H9 (cell line): ENCODE measurements around the gene CFAP54. TPM values are rescaled to one million over a fixed set of nuclear protein-coding genes. Genes with fewer than 3 reads are reported as not detected.

ENCODE experiments used
- DNase-seq: peaks from one replicate; pipeline ENCODE4 v3.0.0-alpha.2; 2017
- H2AFZ ChIP-seq: one replicate; pipeline ENCODE4 v1.6.1; 2013; ENCODE audit warnings: mild to moderate bottlenecking, low read length, control low read depth, moderate library complexity
- H2AK5ac ChIP-seq: 2 replicates; pipeline ENCODE4 v1.6.1; 2013; ENCODE audit warnings: low read length, control low read depth, mixed read lengths; ENCODE audit not compliant: insufficient read length
- H2BK120ac ChIP-seq: one replicate; pipeline ENCODE4 v1.6.1; 2013; ENCODE audit warnings: low read depth, mild to moderate bottlenecking, low read length, control low read depth, inconsistent platforms; ENCODE audit not compliant: poor library complexity, severe bottlenecking
- H2BK12ac ChIP-seq: 2 replicates; pipeline ENCODE4 v1.6.1; 2013; ENCODE audit warnings: low read length, control low read depth, mixed read lengths, low read depth; ENCODE audit not compliant: insufficient read length
- H2BK15ac ChIP-seq: 2 replicates; pipeline ENCODE4 v1.6.1; 2013; ENCODE audit warnings: low read depth, low read length, control low read depth
- H2BK20ac ChIP-seq: one replicate; pipeline ENCODE4 v1.6.1; 2013; ENCODE audit warnings: low read depth, mild to moderate bottlenecking, low read length, control low read depth, inconsistent platforms; ENCODE audit not compliant: poor library complexity, severe bottlenecking
- H2BK5ac ChIP-seq: 2 replicates; pipeline ENCODE4 v1.6.1; 2013; ENCODE audit warnings: low read length, control low read depth, mixed read lengths; ENCODE audit not compliant: insufficient read length
- H3K14ac ChIP-seq: 2 replicates; pipeline ENCODE4 v1.6.1; 2013; ENCODE audit warnings: low read length, control low read depth; ENCODE audit not compliant: insufficient read depth
- H3K18ac ChIP-seq: 2 replicates; pipeline ENCODE4 v1.6.1; 2013; ENCODE audit warnings: low read depth, mild to moderate bottlenecking, mixed read lengths, low read length, control low read depth; ENCODE audit not compliant: insufficient read length
- H3K23ac ChIP-seq: 2 replicates; pipeline ENCODE4 v1.6.1; 2013; ENCODE audit warnings: low read length, control low read depth, mixed read lengths, low read depth; ENCODE audit not compliant: insufficient read length
- H3K23me2 ChIP-seq: 2 replicates; pipeline ENCODE4 v1.6.1; 2013; ENCODE audit warnings: low read depth, mild to moderate bottlenecking, mixed read lengths, low read length, control low read depth; ENCODE audit not compliant: insufficient read length, poor library complexity, severe bottlenecking
- H3K27ac ChIP-seq: 2 replicates; pipeline ENCODE4 v1.5.1; 2013; ENCODE audit warnings: low read length, control low read depth, mixed read lengths, low read depth; ENCODE audit not compliant: insufficient read length
- H3K27me3 ChIP-seq: 2 replicates; pipeline ENCODE4 v1.6.1; 2013; ENCODE audit warnings: low read length, control low read depth, inconsistent platforms; ENCODE audit not compliant: insufficient read depth
- H3K4ac ChIP-seq: 2 replicates; pipeline ENCODE4 v1.6.1; 2013; ENCODE audit warnings: low read depth, mild to moderate bottlenecking, control low read depth, inconsistent platforms, low read length, moderate library complexity
- H3K4me1 ChIP-seq: 2 replicates; pipeline ENCODE4 v1.6.1; 2013; ENCODE audit warnings: low read length, control low read depth, inconsistent platforms; ENCODE audit not compliant: insufficient read depth
- H3K4me2 ChIP-seq: 2 replicates; pipeline ENCODE4 v1.6.1; 2013; ENCODE audit warnings: low read length, control low read depth, mixed read lengths; ENCODE audit not compliant: insufficient read length, insufficient read depth
- H3K56ac ChIP-seq: 2 replicates; pipeline ENCODE4 v1.6.1; 2013; ENCODE audit warnings: low read depth, mild to moderate bottlenecking, mixed read lengths, low read length, control low read depth; ENCODE audit not compliant: insufficient read length
- H3K79me1 ChIP-seq: 2 replicates; pipeline ENCODE4 v1.6.1; 2013; ENCODE audit warnings: low read depth, mild to moderate bottlenecking, moderate library complexity, low read length, control low read depth, inconsistent platforms; ENCODE audit not compliant: insufficient read depth, poor library complexity, severe bottlenecking
- H3K79me2 ChIP-seq: 2 replicates; pipeline ENCODE4 v1.6.1; 2013; ENCODE audit warnings: low read length, control low read depth, inconsistent platforms; ENCODE audit not compliant: insufficient read depth
- H3K9ac ChIP-seq: 2 replicates; pipeline ENCODE4 v1.6.1; 2013; ENCODE audit warnings: low read length, control low read depth, mixed read lengths; ENCODE audit not compliant: insufficient read length; ENCODE audit errors: extremely low read depth
- H3K9me3 ChIP-seq: one replicate; pipeline ENCODE4 v1.6.1; 2013; ENCODE audit warnings: low read depth, low read length, inconsistent platforms; ENCODE audit not compliant: control insufficient read depth
- H3T11ph ChIP-seq: one replicate; pipeline ENCODE4 v1.6.1; 2013; ENCODE audit warnings: mild to moderate bottlenecking, low read length, control low read depth, inconsistent platforms
- H4K20me1 ChIP-seq: one replicate; pipeline ENCODE4 v1.6.1; 2013; ENCODE audit not compliant: control insufficient read depth, insufficient read length, insufficient read depth
- H4K5ac ChIP-seq: 2 replicates; pipeline ENCODE4 v1.6.1; 2013; ENCODE audit warnings: low read depth, mild to moderate bottlenecking, mixed read lengths, low read length, control low read depth; ENCODE audit not compliant: insufficient read length
- H4K8ac ChIP-seq: replicated peaks from 2 replicates; pipeline ENCODE4 v1.6.1; 2013; ENCODE audit warnings: low read length, control low read depth, mixed read lengths, low read depth; ENCODE audit not compliant: insufficient read length
- H4K91ac ChIP-seq: 2 replicates; pipeline ENCODE4 v1.6.1; 2013; ENCODE audit warnings: low read depth, mild to moderate bottlenecking, moderate library complexity, mixed read lengths, low read length, control low read depth; ENCODE audit not compliant: insufficient read length
- H3K27ac Mint-ChIP-seq, 3 experiments: 2 replicates in 2 of 3; 3 replicates in 1 of 3; pipeline ENCODE4 v1.8.0; 2020 to 2021; ENCODE audit warnings: mixed read lengths in 3 of 3, mild to moderate bottlenecking in 1 of 3, moderate library complexity in 1 of 3
- H3K27me3 Mint-ChIP-seq: 2 replicates; pipeline ENCODE4 v1.8.0; 2021; ENCODE audit warnings: low read depth, mild to moderate bottlenecking, moderate library complexity, mixed read lengths
- H3K36me3 Mint-ChIP-seq, 3 experiments: 2 replicates in 2 of 3; 3 replicates in 1 of 3; pipeline ENCODE4 v1.8.0; 2020 to 2021; ENCODE audit warnings: low read depth in 3 of 3, mixed read lengths in 3 of 3; ENCODE audit not compliant: insufficient read depth in 1 of 3
- H3K4me1 Mint-ChIP-seq, 2 experiments: 2 replicates each; pipeline ENCODE4 v1.8.0; 2020; ENCODE audit warnings: mixed read lengths in 2 of 2
- H3K4me3 Mint-ChIP-seq, 2 experiments: 2 replicates in 1 of 2; 3 replicates in 1 of 2; pipeline ENCODE4 v1.8.0; 2020 to 2021; ENCODE audit warnings: mild to moderate bottlenecking in 2 of 2, mixed read lengths in 2 of 2, moderate library complexity in 1 of 2
- H3K9me3 Mint-ChIP-seq, 2 experiments: 2 replicates in 1 of 2; 3 replicates in 1 of 2; pipeline ENCODE4 v1.8.0; 2020; ENCODE audit warnings: mild to moderate bottlenecking in 2 of 2, mixed read lengths in 2 of 2, moderate library complexity in 1 of 2
- WGBS: extraction: QIAGEN DNeasy Blood & Tissue Kit; methylation state at CpG from one replicate; pipeline ENCODE4 v1.1.7; 2013; ENCODE audit warnings: missing lambda C conversion rate, low lambda C conversion rate, mixed read lengths; ENCODE audit not compliant: insufficient read length; ENCODE audit errors: extremely low coverage; 5-methylcytosine and 5-hydroxymethylcytosine counted together
- total RNA-seq: library from RNA; stranded (reverse); gene quantifications from 2 replicates; pipeline ENCODE4 v1.2.1, GENCODE V29; 2021
- TF ChIP-seq, protein P1 (sequence below): fragments of 200-600 bp; sonication (generic); conservative IDR thresholded peaks from 3 replicates; pipeline ENCODE4 v1.8.0; 2021; ENCODE audit warnings: antibody characterized with exemption, mild to moderate bottlenecking

Gene CFAP54
- total RNA-seq, 1 experiment from 2014 or later: 0.24 TPM

DNA sequence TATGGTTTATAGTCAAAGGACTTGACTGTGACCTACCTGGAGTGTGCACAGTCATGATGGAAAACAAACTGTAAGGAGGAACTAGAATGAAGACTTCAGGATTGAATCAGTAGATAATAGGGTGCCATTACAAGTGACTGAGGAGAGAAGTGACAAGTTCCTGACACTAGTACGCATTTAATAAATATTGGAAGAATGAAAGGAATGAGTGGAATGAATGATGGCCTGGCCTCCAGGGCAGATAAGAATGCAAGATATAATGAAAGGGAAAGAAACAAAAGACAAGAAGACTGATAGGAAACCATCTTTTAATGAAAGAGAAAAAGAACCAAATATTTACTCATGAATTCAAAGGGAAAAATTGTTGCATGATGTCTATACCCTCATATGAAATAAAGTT is 372.9 kb downstream of the CFAP54 start:
- no peaks in the 10 kb centered on the region for H3K27me3 Mint-ChIP-seq
- no peaks in the 10 kb centered on the region for H4K20me1 ChIP-seq
- H3K27ac ChIP-seq: no peak overlapping the region
- peaks cover 7 to 8% of the 10 kb centered on the region in 2 experiments for H3K4me1 Mint-ChIP-seq
- no peak overlapping the region for H3K4me2 ChIP-seq
- no peaks in the 10 kb centered on the region for H3K27me3 ChIP-seq
- no peak overlapping the region for H3K56ac ChIP-seq
- no peak overlapping the region for H2BK12ac ChIP-seq
- no peaks in the 10 kb centered on the region for H3K79me2 ChIP-seq
- H3K18ac ChIP-seq: no peak overlapping the region
- peaks cover 5 to 9% of the 10 kb centered on the region in 2 experiments; a peak in 3 of 5 replicates for H3K9me3 Mint-ChIP-seq
- no peak overlapping the region for H4K91ac ChIP-seq
- H2BK20ac ChIP-seq: no peak overlapping the region
- H2BK120ac ChIP-seq: no peak overlapping the region
- H3K4me3 Mint-ChIP-seq: no peak overlapping the region
- peaks cover 0 to 5% (median 4%) of the 10 kb centered on the region in 3 experiments; a peak in 3 of 7 replicates for H3K36me3 Mint-ChIP-seq
- no peak overlapping the region for H3K9ac ChIP-seq
- no peak overlapping the region for H3K23ac ChIP-seq
- TF ChIP-seq, protein P1, sequence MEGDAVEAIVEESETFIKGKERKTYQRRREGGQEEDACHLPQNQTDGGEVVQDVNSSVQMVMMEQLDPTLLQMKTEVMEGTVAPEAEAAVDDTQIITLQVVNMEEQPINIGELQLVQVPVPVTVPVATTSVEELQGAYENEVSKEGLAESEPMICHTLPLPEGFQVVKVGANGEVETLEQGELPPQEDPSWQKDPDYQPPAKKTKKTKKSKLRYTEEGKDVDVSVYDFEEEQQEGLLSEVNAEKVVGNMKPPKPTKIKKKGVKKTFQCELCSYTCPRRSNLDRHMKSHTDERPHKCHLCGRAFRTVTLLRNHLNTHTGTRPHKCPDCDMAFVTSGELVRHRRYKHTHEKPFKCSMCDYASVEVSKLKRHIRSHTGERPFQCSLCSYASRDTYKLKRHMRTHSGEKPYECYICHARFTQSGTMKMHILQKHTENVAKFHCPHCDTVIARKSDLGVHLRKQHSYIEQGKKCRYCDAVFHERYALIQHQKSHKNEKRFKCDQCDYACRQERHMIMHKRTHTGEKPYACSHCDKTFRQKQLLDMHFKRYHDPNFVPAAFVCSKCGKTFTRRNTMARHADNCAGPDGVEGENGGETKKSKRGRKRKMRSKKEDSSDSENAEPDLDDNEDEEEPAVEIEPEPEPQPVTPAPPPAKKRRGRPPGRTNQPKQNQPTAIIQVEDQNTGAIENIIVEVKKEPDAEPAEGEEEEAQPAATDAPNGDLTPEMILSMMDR: no peak
- H3K27ac Mint-ChIP-seq: no peak overlapping the region; a peak in 2 of 7 replicates
- no peak overlapping the region for H2BK15ac ChIP-seq
- no peaks in the 10 kb centered on the region for H3K9me3 ChIP-seq
- H2AFZ ChIP-seq: no peak overlapping the region
- no peak overlapping the region for H2BK5ac ChIP-seq
- no peak overlapping the region for H3T11ph ChIP-seq
- no CpG with 5 or more reads among the region's 1 CpG for WGBS
- no peaks in the 10 kb centered on the region for H3K23me2 ChIP-seq
- no peak overlapping the region for H2AK5ac ChIP-seq
- H3K79me1 ChIP-seq: no peaks in the 10 kb centered on the region
- H3K4me1 ChIP-seq: no peaks in the 10 kb centered on the region
- H3K14ac ChIP-seq: no peak overlapping the region
- no peak overlapping the region for H3K4ac ChIP-seq
- no peak overlapping the region for H4K5ac ChIP-seq
- no peak for DNase-seq
- H4K8ac ChIP-seq: no peak overlapping the region
